T-helper 22 cell (primary cell): ENCODE results near the gene TRABD.

Experiments used
- DNase-seq: peaks from one replicate; pipeline ENCODE4 v3.0.0-alpha.2; 2020; ENCODE audit warnings: low read depth

The TRABD gene

GRCh38 chr22:50173983-50174355, 11.7 kb upstream of the TRABD start:
- no peak for DNase-seq

GRCh38 chr22:50174382-50175190, 11.1 kb upstream of the TRABD start:
- DNase-seq: no peak

GRCh38 chr22:50175191-50175461, 10.6 kb upstream of the TRABD start:
- DNase-seq: no peak

- no peak for DNase-seq
These were observed 9.5 kb upstream of the TRABD start for GRCh38 chr22:50175921-50176849.

- no peak for DNase-seq
These were observed 8.7 kb upstream of the TRABD start for GRCh38 chr22:50176850-50177536.

GRCh38 chr22:50177537-50178470, 7.9 kb upstream of the TRABD start:
- DNase-seq: no peak

- no peak for DNase-seq
These were observed 7.2 kb upstream of the TRABD start for GRCh38 chr22:50178471-50178864.

- DNase-seq: no peak
These were observed 6.5 kb upstream of the TRABD start for GRCh38 chr22:50178871-50179869.

- DNase-seq: no peak
These were observed 5.6 kb upstream of the TRABD start for GRCh38 chr22:50179937-50180726.

GRCh38 chr22:50180727-50181521, 4.8 kb upstream of the TRABD start:
- DNase-seq: no peak

GRCh38 chr22:50182176-50183081, 3.3 kb upstream of the TRABD start:
- no peak for DNase-seq

GRCh38 chr22:50183141-50183971, 2.4 kb upstream of the TRABD start:
- DNase-seq: no peak

- DNase-seq: no peak
These were observed 1.5 kb upstream of the TRABD start for GRCh38 chr22:50184004-50184901.

- DNase-seq: no peak
These were observed 775 bp upstream of the TRABD start for GRCh38 chr22:50184902-50185374.

GRCh38 chr22:50186181-50186714, 535 bp downstream of the TRABD start:
- DNase-seq: no peak
